ENCODE results near the gene ECE1.

GRCh38 chr1:21216835-21217811 is 73.1 kb downstream of the ECE1 start:
- TF ChIP-seq ZNF274 (IDR thresholded peaks at IDR 0.05; ENCODE audit: low read depth, low read length) = no peak
- no peak for TF ChIP-seq YY1 (IDR thresholded peaks at IDR 0.05; ENCODE audit: insufficient read depth, insufficient read length)

Measured in NT2/D1 (cell line).